GM12875 (cell line): ENCODE measurements around the gene ANKS1B.

Experiments
- H3K4me3 ChIP-seq: one replicate; pipeline ENCODE4 v1.5.1; 2011; ENCODE audit warnings: low read depth, low read length, control low read depth
- TF ChIP-seq, protein P1 (sequence below): IDR thresholded peaks from 2 replicates; pipeline ENCODE4 v1.5.1; 2011; ENCODE audit warnings: low read depth, mild to moderate bottlenecking, control low read depth, inconsistent platforms, low read length, moderate library complexity, borderline replicate concordance; ENCODE audit not compliant: insufficient read depth

Gene ANKS1B

GRCh38 chr12:99427104-99427503 is 557.6 kb downstream of the ANKS1B start:
- TF ChIP-seq, protein P1, sequence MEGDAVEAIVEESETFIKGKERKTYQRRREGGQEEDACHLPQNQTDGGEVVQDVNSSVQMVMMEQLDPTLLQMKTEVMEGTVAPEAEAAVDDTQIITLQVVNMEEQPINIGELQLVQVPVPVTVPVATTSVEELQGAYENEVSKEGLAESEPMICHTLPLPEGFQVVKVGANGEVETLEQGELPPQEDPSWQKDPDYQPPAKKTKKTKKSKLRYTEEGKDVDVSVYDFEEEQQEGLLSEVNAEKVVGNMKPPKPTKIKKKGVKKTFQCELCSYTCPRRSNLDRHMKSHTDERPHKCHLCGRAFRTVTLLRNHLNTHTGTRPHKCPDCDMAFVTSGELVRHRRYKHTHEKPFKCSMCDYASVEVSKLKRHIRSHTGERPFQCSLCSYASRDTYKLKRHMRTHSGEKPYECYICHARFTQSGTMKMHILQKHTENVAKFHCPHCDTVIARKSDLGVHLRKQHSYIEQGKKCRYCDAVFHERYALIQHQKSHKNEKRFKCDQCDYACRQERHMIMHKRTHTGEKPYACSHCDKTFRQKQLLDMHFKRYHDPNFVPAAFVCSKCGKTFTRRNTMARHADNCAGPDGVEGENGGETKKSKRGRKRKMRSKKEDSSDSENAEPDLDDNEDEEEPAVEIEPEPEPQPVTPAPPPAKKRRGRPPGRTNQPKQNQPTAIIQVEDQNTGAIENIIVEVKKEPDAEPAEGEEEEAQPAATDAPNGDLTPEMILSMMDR: no peak
- H3K4me3 ChIP-seq: no peak overlapping the region

- H3K4me3 ChIP-seq: no peak overlapping the region
- TF ChIP-seq, protein P1: no peak
These were observed 566.4 kb downstream of the ANKS1B start for GRCh38 chr12:99418379-99418778.

GRCh38 chr12:99413751-99414150 is 571.0 kb downstream of the ANKS1B start:
- TF ChIP-seq, protein P1: no peak
- H3K4me3 ChIP-seq: no peak overlapping the region

DNA sequence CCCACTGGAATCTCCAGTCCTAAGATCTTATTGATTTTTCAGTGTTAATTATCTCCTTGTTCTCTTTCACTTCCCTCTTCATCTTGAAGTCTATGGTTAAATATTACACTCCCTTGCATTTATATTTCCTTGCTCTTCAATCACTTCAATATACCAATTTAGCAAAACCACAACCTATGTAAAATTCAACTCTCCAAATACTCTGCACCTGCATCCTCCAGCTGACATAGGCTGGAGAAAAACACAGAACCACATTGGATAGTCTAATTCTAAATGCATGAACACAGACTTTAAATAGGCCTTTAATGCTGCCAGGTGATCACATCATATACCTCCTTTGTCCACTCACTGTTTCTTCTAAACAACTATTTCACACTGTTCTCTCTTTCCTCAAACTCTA is 591.0 kb downstream of the ANKS1B start:
- TF ChIP-seq, protein P1: no peak
- no peak overlapping the region for H3K4me3 ChIP-seq

DNA sequence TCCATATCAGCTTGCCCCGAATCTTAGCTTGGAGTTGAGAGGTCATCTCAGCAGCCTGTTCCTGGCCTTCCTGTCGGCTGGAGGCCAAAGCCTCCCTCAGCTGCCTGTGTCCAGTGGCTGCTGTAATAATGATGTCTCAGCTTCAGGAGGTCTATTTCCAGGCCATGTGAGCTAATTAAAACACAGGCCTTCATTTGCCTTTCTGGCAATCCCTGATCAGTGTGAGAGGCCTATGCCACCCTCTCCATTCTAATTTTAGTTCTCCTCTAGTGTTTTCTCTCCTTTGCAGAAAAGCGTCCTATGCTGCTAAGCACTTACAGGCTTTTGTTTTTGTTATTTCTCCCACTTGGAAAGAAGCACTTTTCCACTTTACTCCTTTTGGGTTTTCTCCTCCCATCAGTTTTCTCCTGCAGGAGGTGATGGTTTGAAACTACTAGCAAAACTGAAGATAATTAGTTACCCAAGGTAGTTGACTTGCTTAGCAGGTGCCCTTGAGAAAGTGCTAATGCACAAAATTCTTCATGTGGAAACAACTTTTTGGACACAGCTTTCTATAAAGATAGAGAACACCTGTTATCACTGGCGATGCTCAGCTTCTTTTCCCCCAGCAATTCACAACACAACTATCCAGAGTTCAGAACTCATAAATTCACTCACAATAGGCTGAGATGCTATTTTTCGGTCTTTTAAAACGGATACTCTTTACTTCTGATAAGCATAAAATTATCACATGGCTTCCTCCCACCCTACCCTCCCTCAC is 592.5 kb downstream of the ANKS1B start:
- TF ChIP-seq, protein P1: no peak
- H3K4me3 ChIP-seq: no peak overlapping the region

- TF ChIP-seq, protein P1: peak; percentile 58
- H3K4me3 ChIP-seq: no peak overlapping the region
These were observed 594.0 kb downstream of the ANKS1B start for GRCh38 chr12:99390707-99391106.

DNA sequence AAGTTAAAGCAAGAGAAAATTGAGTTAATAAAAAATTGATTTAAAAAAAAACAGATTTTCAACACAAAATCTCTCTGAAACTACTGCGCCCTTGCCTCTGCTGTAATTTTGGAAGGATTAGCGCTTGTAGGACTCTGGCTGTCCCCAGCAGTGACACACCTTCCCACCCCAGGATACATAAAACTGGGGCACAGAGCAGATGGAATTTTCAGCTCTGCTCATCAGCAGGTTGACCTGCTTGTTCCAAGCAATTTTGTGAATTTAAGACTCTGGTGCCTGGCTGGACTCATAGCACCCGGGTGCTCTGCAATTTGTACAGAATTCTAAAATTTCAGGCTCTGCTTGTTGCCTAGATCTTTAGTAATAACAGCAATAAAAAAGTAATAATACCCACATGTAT is 595.0 kb downstream of the ANKS1B start:
- TF ChIP-seq, protein P1: no peak
- no peak overlapping the region for H3K4me3 ChIP-seq
